Stimulated activated CD4-positive, alpha-beta T cell treated with anti-CD3 and anti-CD28 coated beads, Interleukin-12 subunit alpha, Interleukin-12 subunit beta, amount 100 ng/mL, for 4 hours (primary cell): Measurements from ENCODE around the gene DESI1.
"Not testable (repeated sequence)": the region's sequence is repeated elsewhere in the genome, so short reads cannot be mapped to it uniquely, and the experiment has no call there.

ENCODE experiments used
- DNase-seq: peaks from one replicate; pipeline ENCODE4 v3.0.0-alpha.2; 2020

DESI1 gene

GRCh38 chr22:41582694-41583093, 38.1 kb downstream of the DESI1 start:
- no peak for DNase-seq

DNA sequence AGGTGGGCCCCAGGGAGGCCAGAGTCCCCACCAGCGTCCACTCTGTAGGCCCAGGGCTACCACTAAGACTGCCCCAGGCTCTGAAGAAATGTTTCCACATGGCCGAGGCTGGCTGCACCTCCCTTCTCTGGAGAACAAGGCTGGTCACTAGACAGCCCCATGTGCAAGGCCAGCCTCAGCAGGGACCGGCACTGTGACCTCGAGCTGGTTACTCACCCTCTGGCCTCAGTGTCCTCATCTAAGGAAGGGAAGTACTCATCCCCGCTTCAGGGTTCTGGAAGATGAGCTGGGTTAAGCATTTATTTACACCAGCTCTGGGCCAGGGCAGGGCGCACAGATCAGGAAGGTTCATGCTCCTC, 40.9 kb downstream of the DESI1 start:
- no peak for DNase-seq

GRCh38 chr22:41579297-41579996, 41.4 kb downstream of the DESI1 start:
- no peak for DNase-seq

GRCh38 chr22:41578818-41579217, 42.0 kb downstream of the DESI1 start:
- no peak for DNase-seq

DNA sequence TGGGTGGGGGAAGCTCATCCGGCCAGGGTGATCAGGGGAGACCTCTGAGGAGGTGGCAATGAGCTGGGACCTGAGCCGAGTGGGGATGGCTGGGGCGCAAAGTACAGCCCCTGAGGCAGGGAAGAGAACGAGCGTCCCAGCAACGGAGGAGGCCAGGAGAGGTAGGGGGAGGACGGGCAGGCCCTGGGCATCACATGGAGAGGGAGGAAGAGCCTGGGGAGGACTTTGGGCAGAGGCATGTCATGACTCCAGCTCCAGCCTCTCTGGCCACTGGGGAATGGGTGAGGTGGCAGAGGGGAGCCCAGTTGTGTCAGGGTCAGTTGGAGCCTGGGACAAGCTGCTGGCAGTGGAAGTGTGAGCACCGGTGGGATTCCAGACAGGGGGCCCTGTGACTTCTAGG, 42.7 kb downstream of the DESI1 start:
- DNase-seq: no peak

DNA sequence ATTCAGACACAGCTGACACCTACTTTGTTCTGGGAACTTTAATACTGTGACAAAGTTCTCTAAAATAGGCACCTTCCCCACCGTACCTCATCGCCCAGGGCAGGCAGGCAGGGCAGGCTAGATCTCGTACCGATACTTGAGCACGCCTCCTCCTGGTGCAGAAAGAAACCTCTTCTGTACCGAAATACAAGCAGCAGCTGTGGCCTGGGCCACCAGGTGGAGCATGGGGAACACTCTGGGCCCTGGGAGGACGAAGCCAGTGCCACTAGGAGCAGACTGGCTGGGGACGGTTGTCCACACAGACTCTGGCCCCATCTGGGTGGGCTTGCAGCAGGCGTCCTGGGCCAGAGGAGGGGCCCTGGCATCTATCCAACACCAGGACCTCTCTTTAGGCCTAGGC, 44.0 kb downstream of the DESI1 start:
- no peak for DNase-seq

- no peak for DNase-seq
These were observed 45.3 kb downstream of the DESI1 start for GRCh38 chr22:41575533-41575932.

GRCh38 chr22:41574847-41575381, 45.9 kb downstream of the DESI1 start:
- no peak for DNase-seq

GRCh38 chr22:41573677-41574076, 47.2 kb downstream of the DESI1 start:
- DNase-seq: no peak

DNA sequence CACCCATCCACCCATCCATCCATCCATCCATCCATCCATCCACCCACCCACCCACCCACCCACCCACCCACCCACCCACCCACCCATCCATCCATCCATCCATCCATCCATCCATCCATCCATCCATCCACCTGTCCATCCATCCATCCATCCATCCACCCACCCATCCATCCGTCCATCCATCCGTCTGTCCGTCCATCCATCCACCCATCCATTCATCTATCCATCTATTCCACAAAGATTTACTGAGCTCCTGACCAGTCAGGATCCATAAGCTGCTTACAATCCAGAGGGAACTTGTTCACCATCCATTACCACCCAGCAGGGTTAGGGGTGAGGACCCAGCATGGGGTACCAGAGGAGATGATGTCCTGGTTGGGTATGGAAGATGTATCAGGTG, 48.5 kb downstream of the DESI1 start:
- not testable (repeated sequence) for DNase-seq

- no peak for DNase-seq
These were observed 49.1 kb downstream of the DESI1 start for GRCh38 chr22:41571786-41572185.

- no peak for DNase-seq
These were observed 50.6 kb downstream of the DESI1 start for GRCh38 chr22:41570221-41570620.

- no peak for DNase-seq
These were observed 52.0 kb downstream of the DESI1 start for GRCh38 chr22:41568811-41569210.

DNA sequence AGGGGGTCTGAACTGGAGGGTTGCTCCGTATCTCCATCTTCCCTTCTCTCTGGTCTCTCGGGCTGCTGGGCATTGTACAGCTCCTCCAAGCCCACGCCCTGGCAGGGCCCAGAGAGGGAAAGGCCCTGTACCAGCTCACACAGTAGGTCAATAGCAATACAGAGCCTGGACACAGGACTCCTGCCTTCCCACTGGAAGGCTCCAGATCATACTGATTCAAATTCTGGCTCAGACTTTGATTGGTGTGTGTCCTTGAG, 53.4 kb downstream of the DESI1 start:
- DNase-seq: no peak

GRCh38 chr22:41565403-41566054, 55.3 kb downstream of the DESI1 start:
- DNase-seq: no peak

DNA sequence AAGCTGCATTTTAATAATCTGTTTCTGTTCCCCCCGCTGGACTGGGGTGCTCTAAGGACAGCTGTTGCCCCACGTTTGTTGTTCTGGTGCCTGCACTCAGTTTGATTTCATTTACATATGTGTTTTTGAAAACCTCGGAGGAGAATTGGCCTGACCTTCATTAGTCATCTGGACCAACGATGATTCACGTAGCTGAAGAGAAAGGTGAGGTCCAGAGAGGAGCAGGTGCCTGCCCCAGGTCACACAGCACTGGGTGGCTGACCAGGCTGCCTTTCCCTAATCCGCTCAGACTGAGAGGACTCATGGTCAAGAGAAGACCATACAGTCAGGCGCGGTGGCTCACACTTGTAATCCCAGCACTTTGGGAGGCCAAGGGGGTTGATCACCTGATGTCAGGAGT, 56.3 kb downstream of the DESI1 start:
- DNase-seq: no peak

DNA sequence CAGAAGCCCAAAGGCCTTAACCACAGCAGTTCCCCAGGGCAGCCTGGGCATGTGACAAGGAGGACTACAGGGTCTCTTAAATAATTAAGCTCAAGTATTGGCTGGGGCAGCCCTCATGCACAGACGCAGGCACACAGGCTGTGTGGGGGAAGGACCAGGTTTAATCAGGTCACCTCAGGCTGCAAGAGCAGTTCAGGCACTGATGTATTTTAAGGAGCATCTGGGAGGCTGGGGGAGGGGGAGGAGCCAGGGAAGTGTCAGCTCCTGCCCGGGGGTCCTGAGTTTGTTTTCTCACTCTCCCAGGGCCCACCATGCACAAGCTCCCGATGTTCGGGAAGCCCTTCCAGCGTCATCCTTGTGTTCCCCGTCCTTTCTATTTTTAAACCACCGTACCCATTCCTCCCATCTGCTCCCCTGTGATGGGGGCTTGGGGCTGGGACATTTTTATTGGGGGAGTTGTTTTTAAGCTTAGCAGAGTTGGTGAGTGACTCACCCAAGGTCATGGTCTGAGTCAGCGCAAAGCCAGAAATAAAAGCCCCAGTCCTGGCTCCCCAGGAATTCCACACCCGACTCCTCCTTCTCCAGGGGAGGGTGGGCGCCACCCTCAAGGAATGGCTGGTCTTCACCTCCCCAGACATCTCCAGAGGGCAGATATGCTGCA, 57.7 kb downstream of the DESI1 start:
- DNase-seq: no peak

GRCh38 chr22:41562461-41562860, 58.4 kb downstream of the DESI1 start:
- DNase-seq: no peak

DNA sequence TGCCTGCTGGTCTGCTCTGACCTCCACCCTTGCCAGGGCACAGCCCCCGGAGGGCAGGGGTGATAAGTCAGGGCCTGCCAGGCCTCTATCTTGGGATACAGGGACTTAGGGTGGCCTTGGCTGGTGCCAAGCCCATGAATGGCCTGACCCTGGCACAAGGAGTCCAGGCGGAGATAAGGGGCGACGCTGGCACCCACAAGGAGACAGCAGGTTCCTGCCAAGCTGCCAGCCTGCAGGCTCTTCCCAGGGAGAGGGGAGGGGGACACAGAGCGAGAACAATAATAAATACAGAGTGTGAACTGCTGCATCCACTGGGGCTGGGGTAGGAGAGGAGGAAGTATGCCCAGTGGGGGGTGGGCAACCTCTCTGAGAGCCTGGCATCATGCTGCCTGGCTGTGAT, 59.1 kb downstream of the DESI1 start:
- DNase-seq: no peak

DNA sequence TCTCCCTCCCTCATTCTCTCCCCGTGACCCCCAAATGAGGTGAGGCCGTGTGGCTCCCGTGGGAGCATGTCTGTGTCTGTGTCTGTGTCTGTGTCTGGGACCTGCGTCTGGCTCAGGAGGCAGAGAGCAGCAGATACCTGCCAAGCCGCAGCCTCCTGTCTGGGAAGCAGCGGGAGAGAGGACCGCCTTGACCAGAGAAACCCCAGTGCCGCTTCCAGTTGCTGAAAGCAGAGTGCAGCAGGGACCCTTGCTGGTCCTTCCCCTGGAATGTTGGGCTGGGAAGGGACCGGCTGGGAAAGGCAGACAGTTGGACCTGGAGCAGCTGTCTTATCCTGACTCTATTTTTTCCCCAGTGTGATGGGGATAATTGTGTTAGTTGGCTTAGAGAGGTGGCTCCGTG, 59.5 kb downstream of the DESI1 start:
- no peak for DNase-seq

GRCh38 chr22:41560095-41560471, 60.8 kb downstream of the DESI1 start:
- DNase-seq: no peak

DNA sequence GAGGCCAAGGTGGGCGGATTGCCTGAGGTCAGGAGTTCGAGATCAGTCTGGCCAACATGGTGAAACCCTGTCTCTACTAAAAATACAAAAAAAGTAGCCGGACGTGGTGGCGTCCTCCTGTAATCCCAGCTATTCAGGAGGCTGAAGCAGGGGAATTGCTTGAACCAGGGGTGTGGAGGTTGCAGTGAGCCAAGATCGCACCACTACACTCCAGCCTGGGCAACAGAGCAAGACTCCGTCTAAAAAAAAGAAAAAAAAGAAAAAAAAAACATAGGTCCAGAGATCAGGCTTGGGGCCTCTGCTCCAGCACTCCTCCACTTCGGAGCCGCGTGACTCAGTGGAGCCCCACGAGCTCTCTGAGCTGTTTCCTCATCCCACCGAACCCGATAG, 62.6 kb downstream of the DESI1 start:
- not testable (repeated sequence) for DNase-seq

DNA sequence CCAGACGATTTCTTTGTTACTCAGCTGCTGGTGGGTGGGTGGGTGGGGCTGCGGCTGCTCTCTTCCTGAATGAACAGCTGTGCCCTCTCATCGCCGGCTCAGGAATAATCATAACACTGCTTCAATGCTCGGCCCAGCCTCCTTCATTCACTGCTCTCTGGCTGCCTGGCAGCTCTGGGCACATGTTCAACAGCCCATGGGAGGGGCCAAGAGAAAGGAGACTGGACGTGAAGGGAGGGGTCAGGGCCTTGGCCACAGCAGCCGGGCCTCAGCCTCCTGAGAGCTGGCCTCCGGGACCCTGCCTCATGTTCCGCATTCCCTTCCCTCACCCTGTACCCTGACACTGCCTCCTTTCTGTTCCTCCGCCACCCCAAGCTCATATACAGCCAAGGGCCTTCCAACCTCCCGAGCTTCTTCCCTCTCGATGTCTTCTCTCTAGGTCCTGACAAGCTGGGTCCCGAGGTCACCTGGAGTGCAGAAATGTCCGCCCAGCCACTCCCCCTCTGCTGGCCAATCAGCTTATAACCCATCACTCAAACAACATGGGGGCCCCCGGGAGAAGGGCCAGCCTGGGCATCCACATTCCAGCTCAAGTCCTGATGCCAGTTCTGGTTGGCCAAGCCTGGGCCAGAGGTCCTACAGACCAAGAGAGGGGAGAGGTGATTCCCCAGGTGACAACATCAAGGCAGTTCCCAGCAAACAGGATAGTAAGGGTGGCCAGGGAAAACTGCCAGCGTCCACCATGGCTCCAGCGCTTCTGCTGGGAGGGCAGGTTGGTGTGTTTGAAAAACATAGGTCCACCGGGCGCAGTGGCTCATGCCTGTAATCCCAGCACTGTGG, 63.2 kb downstream of the DESI1 start:
- DNase-seq: no peak

- no peak for DNase-seq
These were observed 64.3 kb downstream of the DESI1 start for GRCh38 chr22:41556561-41556960.
